ENCODE measurements around the gene NTM.

Gene NTM

GRCh38 chr11:131441051-131441810, 70.8 kb downstream of the NTM start:
- Histone ChIP-seq H3K27ac (ENCODE audit: low read depth in 2 of 2, low read length in 2 of 2) (no peak overlapping the region), H3K27me3 (ENCODE audit: control insufficient read depth in 2 of 2, insufficient read depth in 2 of 2, low read length in 2 of 2) (no peaks in the 10 kb centered on the region), H3K9me3 (ENCODE audit: control insufficient read depth in 2 of 2, low read length in 2 of 2) (no peaks in the 10 kb centered on the region), H3K36me3 (ENCODE audit: control insufficient read depth in 2 of 2, insufficient read depth in 2 of 2, low read length in 2 of 2) (no peaks in the 10 kb centered on the region), H3K4me1 (ENCODE audit: control insufficient read depth in 2 of 2, insufficient read depth in 2 of 2, low read length in 2 of 2) (no peaks in the 10 kb centered on the region), H3K4me3 (ENCODE audit: low read length in 2 of 2) (no peak overlapping the region), H3K9ac (ENCODE audit: low read depth in 1 of 2, low read length in 2 of 2) (no peak overlapping the region)

- H3K4me1 ChIP-seq (ENCODE audit: control insufficient read depth in 2 of 2, insufficient read depth in 2 of 2, low read length in 2 of 2), result no peaks in the 10 kb centered on the region
- no peak overlapping the region for H3K27ac ChIP-seq (ENCODE audit: low read depth in 2 of 2, low read length in 2 of 2)
- no peak overlapping the region for H3K9ac ChIP-seq (ENCODE audit: low read depth in 1 of 2, low read length in 2 of 2)
- H3K27me3 ChIP-seq (ENCODE audit: control insufficient read depth in 2 of 2, insufficient read depth in 2 of 2, low read length in 2 of 2), result no peaks in the 10 kb centered on the region
- no peak overlapping the region for H3K4me3 ChIP-seq (ENCODE audit: low read length in 2 of 2)
- no peaks in the 10 kb centered on the region for H3K36me3 ChIP-seq (ENCODE audit: control insufficient read depth in 2 of 2, insufficient read depth in 2 of 2, low read length in 2 of 2)
- no peaks in the 10 kb centered on the region for H3K9me3 ChIP-seq (ENCODE audit: control insufficient read depth in 2 of 2, low read length in 2 of 2)
These were observed 76.3 kb downstream of the NTM start for GRCh38 chr11:131446590-131447275.

- Histone ChIP-seq H3K4me1 (ENCODE audit: control insufficient read depth in 2 of 2, insufficient read depth in 2 of 2, low read length in 2 of 2) (no peaks in the 10 kb centered on the region), H3K9ac (ENCODE audit: low read depth in 1 of 2, low read length in 2 of 2) (no peak overlapping the region), H3K4me3 (ENCODE audit: low read length in 2 of 2) (no peak overlapping the region), H3K27me3 (ENCODE audit: control insufficient read depth in 2 of 2, insufficient read depth in 2 of 2, low read length in 2 of 2) (no peaks in the 10 kb centered on the region), H3K9me3 (ENCODE audit: control insufficient read depth in 2 of 2, low read length in 2 of 2) (no peaks in the 10 kb centered on the region), H3K36me3 (ENCODE audit: control insufficient read depth in 2 of 2, insufficient read depth in 2 of 2, low read length in 2 of 2) (no peaks in the 10 kb centered on the region), H3K27ac (ENCODE audit: low read depth in 2 of 2, low read length in 2 of 2) (no peak overlapping the region)
These were observed 76.9 kb downstream of the NTM start for GRCh38 chr11:131447277-131447815.

GRCh38 chr11:131447898-131448297, 77.5 kb downstream of the NTM start:
- H3K27ac ChIP-seq (ENCODE audit: low read depth in 2 of 2, low read length in 2 of 2), result no peak overlapping the region
- H3K4me1 ChIP-seq (ENCODE audit: control insufficient read depth in 2 of 2, insufficient read depth in 2 of 2, low read length in 2 of 2), result no peaks in the 10 kb centered on the region
- no peaks in the 10 kb centered on the region for H3K9me3 ChIP-seq (ENCODE audit: control insufficient read depth in 2 of 2, low read length in 2 of 2)
- H3K4me3 ChIP-seq (ENCODE audit: low read length in 2 of 2), result no peak overlapping the region
- no peak overlapping the region for H3K9ac ChIP-seq (ENCODE audit: low read depth in 1 of 2, low read length in 2 of 2)
- no peaks in the 10 kb centered on the region for H3K36me3 ChIP-seq (ENCODE audit: control insufficient read depth in 2 of 2, insufficient read depth in 2 of 2, low read length in 2 of 2)
- H3K27me3 ChIP-seq (ENCODE audit: control insufficient read depth in 2 of 2, insufficient read depth in 2 of 2, low read length in 2 of 2), result no peaks in the 10 kb centered on the region

- H3K9me3 ChIP-seq (ENCODE audit: control insufficient read depth in 2 of 2, low read length in 2 of 2), result no peaks in the 10 kb centered on the region
- H3K27me3 ChIP-seq (ENCODE audit: control insufficient read depth in 2 of 2, insufficient read depth in 2 of 2, low read length in 2 of 2), result no peaks in the 10 kb centered on the region
- H3K4me1 ChIP-seq (ENCODE audit: control insufficient read depth in 2 of 2, insufficient read depth in 2 of 2, low read length in 2 of 2), result no peaks in the 10 kb centered on the region
- no peak overlapping the region for H3K9ac ChIP-seq (ENCODE audit: low read depth in 1 of 2, low read length in 2 of 2)
- no peak overlapping the region for H3K27ac ChIP-seq (ENCODE audit: low read depth in 2 of 2, low read length in 2 of 2)
- H3K4me3 ChIP-seq (ENCODE audit: low read length in 2 of 2), result no peak overlapping the region
- H3K36me3 ChIP-seq (ENCODE audit: control insufficient read depth in 2 of 2, insufficient read depth in 2 of 2, low read length in 2 of 2), result no peaks in the 10 kb centered on the region
These were observed 78.9 kb downstream of the NTM start for GRCh38 chr11:131449036-131450019.

- no peak overlapping the region for H3K27ac ChIP-seq (ENCODE audit: low read depth in 2 of 2, low read length in 2 of 2)
- no peak overlapping the region for H3K4me3 ChIP-seq (ENCODE audit: low read length in 2 of 2)
- no peaks in the 10 kb centered on the region for H3K27me3 ChIP-seq (ENCODE audit: control insufficient read depth in 2 of 2, insufficient read depth in 2 of 2, low read length in 2 of 2)
- H3K9me3 ChIP-seq (ENCODE audit: control insufficient read depth in 2 of 2, low read length in 2 of 2), result no peaks in the 10 kb centered on the region
- H3K9ac ChIP-seq (ENCODE audit: low read depth in 1 of 2, low read length in 2 of 2), result no peak overlapping the region
- H3K36me3 ChIP-seq (ENCODE audit: control insufficient read depth in 2 of 2, insufficient read depth in 2 of 2, low read length in 2 of 2), result no peaks in the 10 kb centered on the region
- H3K4me1 ChIP-seq (ENCODE audit: control insufficient read depth in 2 of 2, insufficient read depth in 2 of 2, low read length in 2 of 2), result no peaks in the 10 kb centered on the region
These were observed 84.1 kb downstream of the NTM start for GRCh38 chr11:131454490-131454889.

- Histone ChIP-seq H3K4me3 (ENCODE audit: low read length in 2 of 2) (no peak overlapping the region), H3K9ac (ENCODE audit: low read depth in 1 of 2, low read length in 2 of 2) (no peak overlapping the region), H3K27me3 (ENCODE audit: control insufficient read depth in 2 of 2, insufficient read depth in 2 of 2, low read length in 2 of 2) (no peaks in the 10 kb centered on the region), H3K27ac (ENCODE audit: low read depth in 2 of 2, low read length in 2 of 2) (no peak overlapping the region), H3K9me3 (ENCODE audit: control insufficient read depth in 2 of 2, low read length in 2 of 2) (no peaks in the 10 kb centered on the region), H3K4me1 (ENCODE audit: control insufficient read depth in 2 of 2, insufficient read depth in 2 of 2, low read length in 2 of 2) (no peaks in the 10 kb centered on the region), H3K36me3 (ENCODE audit: control insufficient read depth in 2 of 2, insufficient read depth in 2 of 2, low read length in 2 of 2) (no peaks in the 10 kb centered on the region)
These were observed 84.6 kb downstream of the NTM start for GRCh38 chr11:131454989-131455388.

- Histone ChIP-seq H3K27ac (ENCODE audit: low read depth in 2 of 2, low read length in 2 of 2) (no peak overlapping the region), H3K27me3 (ENCODE audit: control insufficient read depth in 2 of 2, insufficient read depth in 2 of 2, low read length in 2 of 2) (no peaks in the 10 kb centered on the region), H3K9ac (ENCODE audit: low read depth in 1 of 2, low read length in 2 of 2) (no peak overlapping the region), H3K4me3 (ENCODE audit: low read length in 2 of 2) (no peak overlapping the region), H3K9me3 (ENCODE audit: control insufficient read depth in 2 of 2, low read length in 2 of 2) (no peaks in the 10 kb centered on the region), H3K4me1 (ENCODE audit: control insufficient read depth in 2 of 2, insufficient read depth in 2 of 2, low read length in 2 of 2) (no peaks in the 10 kb centered on the region), H3K36me3 (ENCODE audit: control insufficient read depth in 2 of 2, insufficient read depth in 2 of 2, low read length in 2 of 2) (no peaks in the 10 kb centered on the region)
These were observed 85.7 kb downstream of the NTM start for GRCh38 chr11:131455843-131456704.

- Histone ChIP-seq H3K4me3 (ENCODE audit: low read length in 2 of 2) (no peak overlapping the region), H3K9me3 (ENCODE audit: control insufficient read depth in 2 of 2, low read length in 2 of 2) (no peaks in the 10 kb centered on the region), H3K27ac (ENCODE audit: low read depth in 2 of 2, low read length in 2 of 2) (no peak overlapping the region), H3K36me3 (ENCODE audit: control insufficient read depth in 2 of 2, insufficient read depth in 2 of 2, low read length in 2 of 2) (no peaks in the 10 kb centered on the region), H3K9ac (ENCODE audit: low read depth in 1 of 2, low read length in 2 of 2) (no peak overlapping the region), H3K4me1 (ENCODE audit: control insufficient read depth in 2 of 2, insufficient read depth in 2 of 2, low read length in 2 of 2) (no peaks in the 10 kb centered on the region), H3K27me3 (ENCODE audit: control insufficient read depth in 2 of 2, insufficient read depth in 2 of 2, low read length in 2 of 2) (no peaks in the 10 kb centered on the region)
These were observed 86.7 kb downstream of the NTM start for GRCh38 chr11:131457163-131457562.

Data from mucosa of rectum (tissue), 2 donors.